Keratinocyte (primary cell): ENCODE results near the gene C16orf82. TPM values are rescaled to one million over a fixed set of nuclear protein-coding genes. Genes with fewer than 3 reads are reported as not detected.

ENCODE experiments used
- DNase-seq: peaks from one replicate; pipeline ENCODE4 v3.0.0-alpha.2; 2011; ENCODE audit warnings: low read depth, missing footprints, low spot score
- FAIRE-seq: peaks from 2 replicates; lab custom pipeline; 2011; peaks lifted over from hg19 to GRCh38; lab: Jason Lieb, UNC
- H2AFZ ChIP-seq: 2 replicates; pipeline ENCODE4 v1.6.0; 2012; ENCODE audit warnings: low read length, control low read depth, inconsistent platforms; ENCODE audit not compliant: control insufficient read depth
- H3K27ac ChIP-seq: 2 replicates; pipeline ENCODE4 v1.5.1; 2011; ENCODE audit warnings: low read length; ENCODE audit not compliant: control insufficient read depth, insufficient read depth
- H3K27me3 ChIP-seq: 3 replicates; pipeline ENCODE4 v1.6.0; 2011; ENCODE audit warnings: low read length; ENCODE audit not compliant: control insufficient read depth, insufficient read depth; ENCODE audit errors: extremely low read depth
- H3K36me3 ChIP-seq, 2 experiments: 2 replicates in 1 of 2; 3 replicates in 1 of 2; pipeline ENCODE4 v1.5.1; 2011; ENCODE audit warnings: low read length in 2 of 2, mild to moderate bottlenecking in 1 of 2; ENCODE audit not compliant: control insufficient read depth in 2 of 2, insufficient read depth in 2 of 2; ENCODE audit errors: extremely low read depth in 1 of 2
- H3K4me1 ChIP-seq: 3 replicates; pipeline ENCODE4 v1.5.1; 2011; ENCODE audit warnings: low read length; ENCODE audit not compliant: control insufficient read depth, insufficient read depth; ENCODE audit errors: extremely low read depth
- H3K4me2 ChIP-seq: 3 replicates; pipeline ENCODE4 v1.6.0; 2011; ENCODE audit warnings: low read depth, low read length; ENCODE audit not compliant: control insufficient read depth, insufficient read depth; ENCODE audit errors: extremely low read depth
- H3K4me3 ChIP-seq, 3 experiments: fragments of 200-600 bp in 1 of 3; sonication (generic) in 1 of 3; 2 replicates in 2 of 3; 3 replicates in 1 of 3; pipeline ENCODE4 v1.5.1; 2011 to 2016; ENCODE audit warnings: low read length in 3 of 3, mild to moderate bottlenecking in 3 of 3, control low read depth in 2 of 3, inconsistent platforms in 1 of 3, low read depth in 1 of 3, mixed read lengths in 1 of 3, mixed run types in 1 of 3, moderate library complexity in 1 of 3; ENCODE audit not compliant: control insufficient read depth in 2 of 3, insufficient read depth in 2 of 3; ENCODE audit errors: extremely low read depth in 1 of 3
- H3K79me2 ChIP-seq: 2 replicates; pipeline ENCODE4 v1.6.0; 2012; ENCODE audit warnings: low read length; ENCODE audit not compliant: control insufficient read depth, insufficient read depth
- H3K9ac ChIP-seq: 3 replicates; pipeline ENCODE4 v1.6.0; 2011; ENCODE audit warnings: low read length; ENCODE audit not compliant: control insufficient read depth, insufficient read depth; ENCODE audit errors: extremely low read depth
- H3K9me1 ChIP-seq: 3 replicates; pipeline ENCODE4 v1.6.0; 2011; ENCODE audit warnings: low read length; ENCODE audit not compliant: control insufficient read depth, insufficient read depth; ENCODE audit errors: extremely low read depth
- H3K9me3 ChIP-seq: 2 replicates; pipeline ENCODE4 v1.5.1; 2012; ENCODE audit warnings: low read depth, low read length; ENCODE audit not compliant: control insufficient read depth
- H4K20me1 ChIP-seq: 3 replicates; pipeline ENCODE4 v1.6.0; 2011; ENCODE audit warnings: low read length; ENCODE audit not compliant: control insufficient read depth, insufficient read depth; ENCODE audit errors: extremely low read depth
- EZH2 ChIP-seq: IDR thresholded peaks from one replicate; pipeline ENCODE4 v1.6.1; 2012; ENCODE audit warnings: inconsistent platforms, mild to moderate bottlenecking, low read length, moderate library complexity
- dilution Hi-C: fragments of 300-500 bp; cut with MboI; formaldehyde crosslinking; loops from one replicate; pipeline ENCODE4 v1.7.0; 2020; ENCODE audit warnings: low sequenced_read_pairs; ENCODE audit not compliant: extremely low pct_ligation_motif_present
- polyA plus RNA-seq, 5 experiments: library from polyadenylated mRNA; depleted of rRNA in 3 of 5; stranded (reverse) in 3 of 5; stranded (forward) in 1 of 5; unstranded in 1 of 5; fragments of >200 nt; gene quantifications; 1 replicate in 1 of 5; 2 replicates in 3 of 5; 3 replicates in 1 of 5; pipeline versions ENCODE4 v1.2.1 to v1.2.3, GENCODE V29; 2011 to 2012; ENCODE audit warnings: missing spikeins in 2 of 5, low read depth in 1 of 5, low replicate concordance in 1 of 5
- TF ChIP-seq, protein P1 (sequence below), 3 experiments: IDR thresholded peaks in 1 of 3; conservative IDR thresholded peaks in 1 of 3; optimal IDR thresholded peaks in 1 of 3; 2 replicates in 2 of 3; 3 replicates in 1 of 3; pipeline versions ENCODE3 to v1.5.1; 2011; ENCODE audit warnings: low read length in 3 of 3, mild to moderate bottlenecking in 3 of 3, moderate library complexity in 2 of 3, control low read depth in 1 of 3, inconsistent platforms in 1 of 3; ENCODE audit not compliant: insufficient read depth in 2 of 3; ENCODE audit errors: extremely low read depth in 1 of 3

Gene C16orf82
- polyA plus RNA-seq, 1 donor (not counting 4 experiments of a cell fraction or from before 2014, with no cell fraction given), result not detected

DNA sequence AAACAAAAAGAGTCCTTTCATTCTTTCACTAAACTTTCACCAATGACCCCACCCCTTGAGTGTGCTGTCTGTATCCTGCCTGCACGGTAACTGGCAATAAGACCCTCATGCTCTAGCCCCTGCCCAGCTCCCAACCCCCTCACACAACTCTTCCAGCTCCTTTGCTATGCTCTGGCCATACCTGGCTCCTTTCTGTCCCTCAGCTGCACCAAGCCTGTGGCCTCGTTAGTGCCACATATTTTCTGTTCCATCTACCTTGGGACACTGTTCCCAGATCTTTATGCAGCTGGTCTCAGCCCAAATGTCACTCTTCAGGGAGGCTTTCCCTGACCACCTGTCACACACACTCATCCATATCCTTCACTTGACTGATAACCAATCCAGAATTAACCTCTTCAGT, 47.3 kb downstream of the C16orf82 start:
- H3K27me3 ChIP-seq, result peaks cover 7% of the 10 kb centered on the region
- FAIRE-seq (no peak), DNase-seq (no peak)
- TF ChIP-seq, protein P1, sequence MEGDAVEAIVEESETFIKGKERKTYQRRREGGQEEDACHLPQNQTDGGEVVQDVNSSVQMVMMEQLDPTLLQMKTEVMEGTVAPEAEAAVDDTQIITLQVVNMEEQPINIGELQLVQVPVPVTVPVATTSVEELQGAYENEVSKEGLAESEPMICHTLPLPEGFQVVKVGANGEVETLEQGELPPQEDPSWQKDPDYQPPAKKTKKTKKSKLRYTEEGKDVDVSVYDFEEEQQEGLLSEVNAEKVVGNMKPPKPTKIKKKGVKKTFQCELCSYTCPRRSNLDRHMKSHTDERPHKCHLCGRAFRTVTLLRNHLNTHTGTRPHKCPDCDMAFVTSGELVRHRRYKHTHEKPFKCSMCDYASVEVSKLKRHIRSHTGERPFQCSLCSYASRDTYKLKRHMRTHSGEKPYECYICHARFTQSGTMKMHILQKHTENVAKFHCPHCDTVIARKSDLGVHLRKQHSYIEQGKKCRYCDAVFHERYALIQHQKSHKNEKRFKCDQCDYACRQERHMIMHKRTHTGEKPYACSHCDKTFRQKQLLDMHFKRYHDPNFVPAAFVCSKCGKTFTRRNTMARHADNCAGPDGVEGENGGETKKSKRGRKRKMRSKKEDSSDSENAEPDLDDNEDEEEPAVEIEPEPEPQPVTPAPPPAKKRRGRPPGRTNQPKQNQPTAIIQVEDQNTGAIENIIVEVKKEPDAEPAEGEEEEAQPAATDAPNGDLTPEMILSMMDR (optimal IDR thresholded peaks at IDR 0.05 in 1 of 3, IDR thresholded peaks at IDR 0.05 in 1 of 3, conservative IDR thresholded peaks at IDR 0.05 in 1 of 3; ENCODE audit: extremely low read depth in 1 of 3, insufficient read depth in 2 of 3, low read length in 3 of 3), result no peak
- no peak for TF ChIP-seq EZH2
- no peaks in the 10 kb centered on the region for H3K4me1 ChIP-seq
- no peak overlapping the region for H3K4me3 ChIP-seq
- H3K9me1 ChIP-seq, result no peaks in the 10 kb centered on the region
- H3K4me2 ChIP-seq, result no peak overlapping the region
- no peaks in the 10 kb centered on the region for H4K20me1 ChIP-seq
- H3K9me3 ChIP-seq, result no peaks in the 10 kb centered on the region
- no peaks in the 10 kb centered on the region for H3K36me3 ChIP-seq
- dilution Hi-C loops, result no loop called here
- no peaks in the 10 kb centered on the region for H3K79me2 ChIP-seq
- no peak overlapping the region for H3K27ac ChIP-seq
- H2AFZ ChIP-seq, result no peak overlapping the region
- H3K9ac ChIP-seq, result no peak overlapping the region

DNA sequence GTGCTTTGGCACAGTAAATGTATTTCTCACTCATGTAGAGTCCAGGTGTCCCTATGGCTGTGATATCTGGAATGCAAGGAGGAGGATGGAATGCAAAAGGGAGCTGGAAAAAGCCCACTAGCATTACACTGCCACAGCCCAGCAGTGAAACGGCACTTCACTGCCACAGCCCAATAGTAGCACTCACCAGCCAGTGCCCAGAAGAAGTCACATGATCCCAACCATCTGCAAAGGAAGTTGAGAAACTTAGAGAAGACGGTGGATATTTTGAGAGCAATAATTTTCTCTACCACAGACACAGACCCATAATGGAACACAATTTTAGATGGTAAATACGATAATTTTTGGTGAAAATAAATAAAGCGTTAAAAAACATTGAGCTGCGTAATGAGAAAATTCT, 51.8 kb downstream of the C16orf82 start:
- Histone ChIP-seq H3K9me1 (no peaks in the 10 kb centered on the region), H3K4me3 (no peak overlapping the region), H3K36me3 (no peaks in the 10 kb centered on the region), H3K4me1 (no peaks in the 10 kb centered on the region), H2AFZ (no peak overlapping the region), H3K27me3 (no peaks in the 10 kb centered on the region), H3K9ac (no peak overlapping the region), H4K20me1 (no peaks in the 10 kb centered on the region), H3K4me2 (no peak overlapping the region), H3K9me3 (no peaks in the 10 kb centered on the region), H3K27ac (no peak overlapping the region), H3K79me2 (no peaks in the 10 kb centered on the region)
- TF ChIP-seq, protein P1 (optimal IDR thresholded peaks at IDR 0.05 in 1 of 3, IDR thresholded peaks at IDR 0.05 in 1 of 3, conservative IDR thresholded peaks at IDR 0.05 in 1 of 3; ENCODE audit: extremely low read depth in 1 of 3, insufficient read depth in 2 of 3, low read length in 3 of 3), result no peak
- TF ChIP-seq EZH2, result no peak
- DNase-seq, result no peak
- no peak for FAIRE-seq
- dilution Hi-C loops, result no loop called here

Other genes with a start within 250 kb of the C16orf82 start
- gene KDM8, start 136.6 kb downstream of the C16orf82 start, polyA plus RNA-seq, result 1.5 to 2.3 TPM (median 2.0 TPM) in 3 replicates
- 54.7 to 59.8 TPM (median 55.9 TPM) in 3 replicates for gene NSMCE1, start 201.8 kb downstream of the C16orf82 start, polyA plus RNA-seq
- 60.5 to 79.1 TPM (median 77.8 TPM) in 3 replicates for gene IL4R, start 247.0 kb downstream of the C16orf82 start, polyA plus RNA-seq